ENCODE data around the gene OCA2.
"Not testable (repeated sequence)": the region's sequence is repeated elsewhere in the genome, so short reads cannot be mapped to it uniquely, and the experiment has no call there.

The OCA2 gene

DNA sequence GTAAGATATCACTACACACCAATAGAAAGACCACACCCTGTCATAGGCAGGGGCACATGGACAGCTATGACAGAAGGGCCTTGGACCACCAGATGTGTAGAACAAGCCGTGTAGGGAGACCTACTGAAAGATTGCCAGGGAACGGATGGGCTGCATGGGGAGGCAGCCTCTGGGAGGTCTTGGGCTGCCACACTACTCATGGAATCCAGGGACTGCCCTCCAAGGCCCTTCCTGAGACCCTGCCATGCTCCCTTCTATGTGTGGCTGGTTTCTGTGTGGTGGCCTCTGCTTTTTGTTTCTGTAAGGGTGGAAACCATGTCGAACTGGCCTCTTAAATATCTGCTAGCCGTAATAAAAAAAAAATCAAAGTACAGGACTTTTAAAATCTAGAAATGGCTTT, 86.9 kb downstream of the OCA2 start:
- Histone ChIP-seq H3K4me3 (ENCODE audit: low read length in 2 of 2) (no peak overlapping the region), H3K36me3 (ENCODE audit: control insufficient read depth in 2 of 2, insufficient read depth in 2 of 2, low read length in 2 of 2) (no peaks in the 10 kb centered on the region), H3K27ac (ENCODE audit: low read length) (no peak overlapping the region), H3K4me1 (ENCODE audit: control insufficient read depth, insufficient read depth, low read length) (no peaks in the 10 kb centered on the region), H3K9ac (ENCODE audit: low read length in 2 of 2) (no peak overlapping the region), H3K9me3 (ENCODE audit: control insufficient read depth in 2 of 2, low read length in 2 of 2) (no peaks in the 10 kb centered on the region), H3K27me3 (ENCODE audit: control insufficient read depth in 1 of 2, insufficient read depth in 2 of 2, low read length in 2 of 2) (no peaks in the 10 kb centered on the region)

DNA sequence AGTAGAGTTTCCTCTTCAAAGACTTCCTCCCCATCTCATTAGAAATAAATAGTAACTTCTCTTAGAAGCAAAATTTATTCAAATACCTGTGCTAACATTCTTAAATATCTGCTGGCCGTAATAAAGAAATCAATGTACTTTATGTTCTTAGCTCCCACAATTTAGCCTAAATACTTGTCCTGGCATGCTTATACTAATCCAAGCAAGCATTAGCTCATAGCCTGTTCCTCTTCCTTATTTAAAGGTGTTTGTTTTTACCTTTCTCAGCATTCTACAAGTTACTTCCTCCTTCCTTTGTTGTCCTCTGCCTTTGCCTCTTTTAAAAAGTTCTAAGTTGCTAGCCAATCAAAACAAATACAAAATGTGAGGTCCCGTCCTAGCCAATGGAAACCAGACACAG, 90.9 kb downstream of the OCA2 start:
- not testable (repeated sequence) for H3K27me3 ChIP-seq (ENCODE audit: control insufficient read depth in 1 of 2, insufficient read depth in 2 of 2, low read length in 2 of 2); H3K9me3 ChIP-seq (ENCODE audit: control insufficient read depth in 2 of 2, low read length in 2 of 2); H3K36me3 ChIP-seq (ENCODE audit: control insufficient read depth in 2 of 2, insufficient read depth in 2 of 2, low read length in 2 of 2); H3K27ac ChIP-seq (ENCODE audit: low read length); H3K4me1 ChIP-seq (ENCODE audit: control insufficient read depth, insufficient read depth, low read length); H3K4me3 ChIP-seq (ENCODE audit: low read length in 2 of 2); H3K9ac ChIP-seq (ENCODE audit: low read length in 2 of 2)

DNA sequence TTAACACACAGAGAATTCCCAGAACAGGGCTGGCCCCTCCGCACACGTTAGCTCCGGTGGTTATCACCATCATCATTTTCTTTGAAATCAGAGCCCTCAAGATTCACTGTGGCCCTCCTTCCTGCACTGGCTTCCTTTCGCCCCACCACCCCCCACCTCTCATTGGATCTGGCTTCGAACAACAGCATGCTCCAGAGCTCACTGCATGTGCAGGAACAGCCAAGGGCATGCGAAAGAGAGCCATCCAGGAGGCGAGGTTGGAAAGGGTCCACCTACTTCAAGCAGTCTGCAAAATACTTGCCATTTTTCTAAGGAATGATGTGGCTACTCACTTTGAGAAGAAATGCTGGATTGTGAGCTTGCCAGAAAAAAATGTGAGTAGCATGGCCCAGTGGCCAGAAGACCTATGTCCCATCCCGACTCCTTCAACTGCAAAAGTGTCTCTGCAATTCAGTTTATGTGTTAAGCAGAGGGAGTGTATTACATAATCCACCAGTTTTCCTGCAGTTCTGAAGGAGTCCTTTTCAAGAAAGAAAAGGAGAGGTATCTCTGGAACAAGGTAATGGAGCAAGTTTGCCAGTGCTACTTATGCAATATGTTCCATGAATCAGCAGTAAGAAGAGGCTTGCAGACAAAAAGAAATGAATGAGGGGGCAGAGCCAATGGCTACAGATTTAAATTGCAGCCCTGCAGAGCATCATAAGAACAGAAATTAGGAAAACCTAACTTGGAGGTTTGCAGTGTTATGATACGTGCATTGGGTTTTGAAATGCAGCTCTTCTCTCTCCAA, 92.8 kb downstream of the OCA2 start:
- H3K9ac ChIP-seq (ENCODE audit: low read length in 2 of 2): no peak overlapping the region
- no peak overlapping the region for H3K4me3 ChIP-seq (ENCODE audit: low read length in 2 of 2)
- no peaks in the 10 kb centered on the region for H3K4me1 ChIP-seq (ENCODE audit: control insufficient read depth, insufficient read depth, low read length)
- H3K9me3 ChIP-seq (ENCODE audit: control insufficient read depth in 2 of 2, low read length in 2 of 2): no peaks in the 10 kb centered on the region
- no peak overlapping the region for H3K27ac ChIP-seq (ENCODE audit: low read length)
- H3K36me3 ChIP-seq (ENCODE audit: control insufficient read depth in 2 of 2, insufficient read depth in 2 of 2, low read length in 2 of 2): no peaks in the 10 kb centered on the region
- no peaks in the 10 kb centered on the region for H3K27me3 ChIP-seq (ENCODE audit: control insufficient read depth in 1 of 2, insufficient read depth in 2 of 2, low read length in 2 of 2)

DNA sequence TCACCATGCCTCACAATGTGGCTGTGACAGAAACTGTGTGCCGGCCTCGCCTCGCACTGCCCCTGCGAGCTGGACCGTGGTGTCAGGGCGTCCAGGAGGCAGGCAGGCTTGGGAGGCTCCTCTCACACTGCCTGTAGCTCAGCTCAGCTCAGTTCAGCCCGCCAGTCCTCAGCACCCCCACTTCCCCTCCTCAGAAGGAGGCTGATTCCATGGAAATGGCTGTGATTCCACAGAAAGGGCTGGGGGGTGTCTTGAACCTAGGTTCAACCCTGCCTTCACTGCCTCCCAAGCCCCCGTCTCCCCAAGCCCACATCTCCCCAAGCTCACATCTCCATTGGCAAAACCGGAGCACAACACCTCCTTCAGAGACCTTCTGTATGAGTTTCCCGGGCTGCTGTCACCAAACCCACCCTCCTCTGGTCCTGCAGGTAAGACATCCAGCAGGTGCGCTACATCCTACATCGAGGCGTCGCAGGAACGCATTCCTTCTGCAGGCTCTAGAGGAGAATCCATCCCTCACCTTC, 94.0 kb downstream of the OCA2 start:
- Histone ChIP-seq H3K36me3 (ENCODE audit: control insufficient read depth in 2 of 2, insufficient read depth in 2 of 2, low read length in 2 of 2) (no peaks in the 10 kb centered on the region), H3K9me3 (ENCODE audit: control insufficient read depth in 2 of 2, low read length in 2 of 2) (no peaks in the 10 kb centered on the region), H3K27ac (ENCODE audit: low read length) (no peak overlapping the region), H3K4me1 (ENCODE audit: control insufficient read depth, insufficient read depth, low read length) (no peaks in the 10 kb centered on the region), H3K9ac (ENCODE audit: low read length in 2 of 2) (no peak overlapping the region), H3K27me3 (ENCODE audit: control insufficient read depth in 1 of 2, insufficient read depth in 2 of 2, low read length in 2 of 2) (no peaks in the 10 kb centered on the region), H3K4me3 (ENCODE audit: low read length in 2 of 2) (no peak overlapping the region)

DNA sequence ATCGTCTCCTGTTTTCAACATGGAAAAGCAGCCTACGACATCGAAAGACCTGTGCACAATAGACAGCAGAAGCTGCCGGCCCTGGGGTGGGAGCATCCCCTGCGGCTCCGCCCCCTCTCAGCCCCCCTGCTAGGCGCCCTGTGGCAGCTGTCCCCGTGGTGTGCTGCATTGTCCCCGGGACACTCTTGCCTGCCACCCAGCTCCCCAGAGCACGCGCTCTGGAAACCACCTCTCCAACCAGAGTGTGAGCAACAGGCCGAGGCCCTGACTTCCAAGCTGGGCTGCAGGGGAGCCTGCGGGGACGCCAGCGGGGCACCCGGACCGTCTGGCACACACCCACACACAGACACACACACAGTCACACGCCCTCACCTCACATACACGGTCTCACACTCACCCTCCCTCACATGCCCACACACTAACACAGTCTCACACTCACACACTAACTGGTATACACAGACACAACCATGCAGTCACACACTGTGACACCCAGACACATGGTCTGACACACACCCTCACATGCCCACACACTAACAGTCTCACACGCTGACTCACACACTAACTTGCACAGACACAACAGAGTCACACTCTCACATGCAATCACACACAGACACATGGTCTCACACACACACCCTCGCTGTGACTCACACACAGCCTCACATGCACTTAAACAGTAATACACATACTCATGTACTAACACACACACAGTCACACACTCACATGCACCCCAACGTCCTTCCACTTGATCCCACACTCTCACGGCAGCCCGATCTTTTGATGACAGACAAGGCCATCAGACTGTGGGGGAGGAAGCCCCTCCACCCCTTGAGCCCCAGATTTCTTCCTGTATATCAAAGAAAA, 94.7 kb downstream of the OCA2 start:
- H3K9ac ChIP-seq (ENCODE audit: low read length in 2 of 2): no peak overlapping the region
- H3K27me3 ChIP-seq (ENCODE audit: control insufficient read depth in 1 of 2, insufficient read depth in 2 of 2, low read length in 2 of 2): no peaks in the 10 kb centered on the region
- no peaks in the 10 kb centered on the region for H3K36me3 ChIP-seq (ENCODE audit: control insufficient read depth in 2 of 2, insufficient read depth in 2 of 2, low read length in 2 of 2)
- no peaks in the 10 kb centered on the region for H3K4me1 ChIP-seq (ENCODE audit: control insufficient read depth, insufficient read depth, low read length)
- no peak overlapping the region for H3K27ac ChIP-seq (ENCODE audit: low read length)
- no peaks in the 10 kb centered on the region for H3K9me3 ChIP-seq (ENCODE audit: control insufficient read depth in 2 of 2, low read length in 2 of 2)
- H3K4me3 ChIP-seq (ENCODE audit: low read length in 2 of 2): no peak overlapping the region

DNA sequence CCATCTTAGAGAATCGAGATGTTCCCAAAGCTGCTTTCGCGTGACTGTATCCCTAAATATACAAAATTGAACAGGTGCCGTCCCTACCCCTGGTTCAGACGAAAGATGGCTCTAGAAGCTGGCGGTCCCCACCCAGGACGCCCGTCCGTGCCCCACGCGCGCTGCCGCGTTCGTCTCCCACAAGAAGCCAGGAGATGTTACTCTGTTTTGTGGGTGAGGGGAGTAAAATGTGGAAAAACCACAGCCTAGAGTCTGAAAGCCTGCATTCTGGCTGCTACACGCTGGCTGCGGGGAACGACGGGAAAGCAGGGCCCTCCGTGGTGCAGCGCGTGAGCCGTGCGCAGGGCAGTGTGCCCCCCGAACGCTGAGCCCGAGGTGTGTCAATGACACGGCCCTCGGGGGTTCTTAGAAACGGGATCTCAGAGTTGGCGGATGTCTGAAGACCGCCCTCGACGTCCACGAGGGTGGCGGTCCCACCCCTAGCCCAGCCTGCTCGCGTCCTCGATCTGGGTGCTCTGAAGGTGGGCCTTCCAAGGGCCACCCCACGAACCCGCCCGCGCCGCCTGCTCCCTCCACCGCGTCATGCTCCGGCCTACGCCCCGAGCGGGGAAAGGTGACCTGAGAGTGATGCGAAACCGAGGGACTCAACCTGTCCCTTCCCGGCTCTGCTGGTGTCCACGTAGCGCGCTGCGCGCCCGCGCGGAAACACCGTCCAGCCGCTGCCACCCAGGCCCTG, 95.6 kb downstream of the OCA2 start:
- Histone ChIP-seq H3K27ac (ENCODE audit: low read length) (no peak overlapping the region), H3K9ac (ENCODE audit: low read length in 2 of 2) (no peak overlapping the region), H3K4me3 (ENCODE audit: low read length in 2 of 2) (no peak overlapping the region), H3K4me1 (ENCODE audit: control insufficient read depth, insufficient read depth, low read length) (no peaks in the 10 kb centered on the region), H3K36me3 (ENCODE audit: control insufficient read depth in 2 of 2, insufficient read depth in 2 of 2, low read length in 2 of 2) (no peaks in the 10 kb centered on the region), H3K27me3 (ENCODE audit: control insufficient read depth in 1 of 2, insufficient read depth in 2 of 2, low read length in 2 of 2) (no peaks in the 10 kb centered on the region), H3K9me3 (ENCODE audit: control insufficient read depth in 2 of 2, low read length in 2 of 2) (no peaks in the 10 kb centered on the region)

DNA sequence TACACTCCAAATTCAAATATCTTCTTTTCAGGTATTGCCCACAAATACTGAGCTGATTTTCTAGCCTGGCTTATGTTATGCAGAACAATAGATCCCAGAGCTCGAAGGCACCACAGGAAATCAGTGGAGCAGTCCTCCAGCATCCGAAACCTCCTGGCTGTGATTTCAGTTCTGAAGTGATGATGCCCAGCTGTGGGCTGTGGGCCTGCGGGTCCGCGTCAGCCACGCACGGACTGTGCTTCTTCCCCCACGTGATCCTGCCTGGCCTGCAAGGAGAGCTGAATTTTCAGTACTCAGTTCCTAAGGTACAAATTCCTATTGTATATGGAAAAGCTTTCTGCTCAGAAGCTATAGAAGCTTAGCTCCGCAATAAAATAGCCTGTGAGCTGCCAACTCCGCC, 96.2 kb downstream of the OCA2 start:
- no peak overlapping the region for H3K9ac ChIP-seq (ENCODE audit: low read length in 2 of 2)
- H3K27me3 ChIP-seq (ENCODE audit: control insufficient read depth in 1 of 2, insufficient read depth in 2 of 2, low read length in 2 of 2): no peaks in the 10 kb centered on the region
- H3K9me3 ChIP-seq (ENCODE audit: control insufficient read depth in 2 of 2, low read length in 2 of 2): no peaks in the 10 kb centered on the region
- H3K4me3 ChIP-seq (ENCODE audit: low read length in 2 of 2): no peak overlapping the region
- no peaks in the 10 kb centered on the region for H3K4me1 ChIP-seq (ENCODE audit: control insufficient read depth, insufficient read depth, low read length)
- H3K27ac ChIP-seq (ENCODE audit: low read length): no peak overlapping the region
- H3K36me3 ChIP-seq (ENCODE audit: control insufficient read depth in 2 of 2, insufficient read depth in 2 of 2, low read length in 2 of 2): no peaks in the 10 kb centered on the region

DNA sequence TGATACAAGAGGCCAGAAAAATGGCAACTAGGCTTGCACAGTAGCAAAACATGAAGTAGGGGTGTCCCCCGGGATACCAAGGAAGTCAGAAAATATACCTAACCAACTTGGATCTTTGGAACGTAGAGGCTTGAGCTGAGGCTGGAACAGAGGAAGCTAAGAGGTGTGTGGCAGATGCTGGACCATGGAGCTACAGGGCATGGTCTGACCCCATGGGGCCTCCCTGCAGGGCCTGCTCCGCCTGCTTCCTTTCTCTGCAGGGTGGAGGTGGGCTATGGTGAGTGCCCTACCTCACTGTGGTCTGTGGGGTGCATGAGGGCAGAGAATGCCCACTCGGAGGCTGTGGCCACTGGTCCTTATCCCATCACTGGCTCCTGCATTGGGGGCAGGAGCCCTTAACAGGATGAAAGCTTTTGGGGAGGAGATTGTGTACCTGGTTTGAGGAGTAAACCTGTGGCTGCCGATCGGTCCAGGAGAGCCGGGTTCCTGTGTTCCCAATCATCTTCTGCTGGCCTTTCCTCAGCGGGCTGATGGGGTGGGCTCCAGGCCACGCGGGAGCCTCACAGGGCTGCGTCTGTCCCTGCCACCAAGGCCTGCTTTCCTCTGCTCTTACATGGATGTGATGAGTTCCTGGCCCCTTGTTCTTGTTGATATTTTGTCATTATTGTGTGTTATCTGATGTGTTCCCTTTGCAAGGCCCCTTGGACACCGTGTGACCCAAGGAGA, 96.8 kb downstream of the OCA2 start:
- H3K27me3 ChIP-seq (ENCODE audit: control insufficient read depth in 1 of 2, insufficient read depth in 2 of 2, low read length in 2 of 2): no peaks in the 10 kb centered on the region
- no peak overlapping the region for H3K4me3 ChIP-seq (ENCODE audit: low read length in 2 of 2)
- no peak overlapping the region for H3K27ac ChIP-seq (ENCODE audit: low read length)
- no peak overlapping the region for H3K9ac ChIP-seq (ENCODE audit: low read length in 2 of 2)
- no peaks in the 10 kb centered on the region for H3K4me1 ChIP-seq (ENCODE audit: control insufficient read depth, insufficient read depth, low read length)
- no peaks in the 10 kb centered on the region for H3K36me3 ChIP-seq (ENCODE audit: control insufficient read depth in 2 of 2, insufficient read depth in 2 of 2, low read length in 2 of 2)
- H3K9me3 ChIP-seq (ENCODE audit: control insufficient read depth in 2 of 2, low read length in 2 of 2): no peaks in the 10 kb centered on the region

DNA sequence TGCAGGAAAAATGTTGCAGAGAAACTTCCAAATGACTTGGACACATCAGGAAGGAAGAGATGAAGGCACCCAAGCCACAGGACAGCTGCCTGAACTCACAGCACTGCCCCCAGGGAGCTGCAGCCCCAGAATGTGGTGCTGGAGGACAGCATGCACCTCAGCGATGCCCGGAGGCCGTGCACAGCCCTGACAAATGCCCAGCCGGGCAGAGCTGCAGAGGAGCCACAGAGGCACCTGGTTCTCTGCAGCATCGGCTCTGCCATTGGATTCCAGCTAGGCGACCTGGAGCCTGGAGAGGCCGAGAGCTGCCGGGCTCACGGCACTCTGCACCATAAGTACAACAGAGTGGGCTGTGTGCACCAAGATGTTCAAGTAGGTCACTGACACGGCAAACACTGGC, 97.5 kb downstream of the OCA2 start:
- Histone ChIP-seq H3K36me3 (ENCODE audit: control insufficient read depth in 2 of 2, insufficient read depth in 2 of 2, low read length in 2 of 2) (no peaks in the 10 kb centered on the region), H3K27me3 (ENCODE audit: control insufficient read depth in 1 of 2, insufficient read depth in 2 of 2, low read length in 2 of 2) (no peaks in the 10 kb centered on the region), H3K9me3 (ENCODE audit: control insufficient read depth in 2 of 2, low read length in 2 of 2) (no peaks in the 10 kb centered on the region), H3K9ac (ENCODE audit: low read length in 2 of 2) (no peak overlapping the region), H3K4me1 (ENCODE audit: control insufficient read depth, insufficient read depth, low read length) (no peaks in the 10 kb centered on the region), H3K4me3 (ENCODE audit: low read length in 2 of 2) (no peak overlapping the region), H3K27ac (ENCODE audit: low read length) (no peak overlapping the region)
